Measurements from ENCODE around the gene SPACA6.

The SPACA6 gene

GRCh38 chr19:51739466-51740213 is 46.5 kb downstream of the SPACA6 start:
- no peak for DNase-seq

GRCh38 chr19:51740356-51740755 is 47.2 kb downstream of the SPACA6 start:
- no peak for DNase-seq

GRCh38 chr19:51742789-51743188 is 49.7 kb downstream of the SPACA6 start:
- DNase-seq, result no peak

GRCh38 chr19:51743405-51743804 is 50.3 kb downstream of the SPACA6 start:
- no peak for DNase-seq

GRCh38 chr19:51746731-51747130 is 53.6 kb downstream of the SPACA6 start:
- no peak for DNase-seq

- no peak for DNase-seq
Measured at GRCh38 chr19:51749979-51750378, 56.8 kb downstream of the SPACA6 start.

GRCh38 chr19:51750400-51751094 is 57.4 kb downstream of the SPACA6 start:
- no peak for DNase-seq

GRCh38 chr19:51751655-51752054 is 58.5 kb downstream of the SPACA6 start, which contains the start of gene FPR1:
FPR1 (minus strand) TSS chr19:51751878; CDS start chr19:51746994, 4,884 bp downstream.
- no peak for DNase-seq

GRCh38 chr19:51754109-51754508 is 61.0 kb downstream of the SPACA6 start:
- DNase-seq, result no peak

GRCh38 chr19:51754770-51755169 is 61.6 kb downstream of the SPACA6 start:
- DNase-seq, result no peak
